Kidney epithelial cell (primary cell): ENCODE results near the gene CCNJL. TPM values are rescaled to one million over a fixed set of nuclear protein-coding genes. Genes with fewer than 3 reads are reported as not detected.
"Not testable (repeated sequence)": the region's sequence is repeated elsewhere in the genome, so short reads cannot be mapped to it uniquely, and the experiment has no call there.

Experiments
- DNase-seq: peaks from one replicate; pipeline ENCODE4 v3.0.0-alpha.2; 2010; ENCODE audit warnings: low read depth
- H3K27me3 ChIP-seq: 2 replicates; pipeline ENCODE4 v1.6.0; 2011; ENCODE audit warnings: low read length; ENCODE audit not compliant: control insufficient read depth, insufficient read depth
- H3K36me3 ChIP-seq: 2 replicates; pipeline ENCODE4 v1.5.1; 2011; ENCODE audit warnings: low read length; ENCODE audit not compliant: control insufficient read depth, insufficient read depth
- H3K4me3 ChIP-seq: 2 replicates; pipeline ENCODE4 v1.5.1; 2011; ENCODE audit warnings: low read depth, mild to moderate bottlenecking, control low read depth, low read length
- CTCF ChIP-seq: IDR thresholded peaks from 2 replicates; pipeline ENCODE4 v1.5.1; 2011; ENCODE audit warnings: mild to moderate bottlenecking, moderate library complexity, low read length, control low read depth, inconsistent platforms; ENCODE audit not compliant: insufficient read depth, poor library complexity, severe bottlenecking
- total RNA-seq: library from RNA; depleted of rRNA; stranded (reverse); fragments of >200 nt; gene quantifications from 2 replicates; pipeline ENCODE4 v1.2.3, GENCODE V29; 2015

Gene CCNJL
- total RNA-seq, 1 donor from 2014 or later, result 21.9 TPM

GRCh38 chr5:160341309-160341870, 29.0 kb upstream of the CCNJL start:
- DNase-seq, result no peak
- Histone ChIP-seq H3K4me3 (no peak overlapping the region), H3K36me3 (no peaks in the 10 kb centered on the region), H3K27me3 (no peaks in the 10 kb centered on the region)
- TF ChIP-seq CTCF, result no peak

DNA sequence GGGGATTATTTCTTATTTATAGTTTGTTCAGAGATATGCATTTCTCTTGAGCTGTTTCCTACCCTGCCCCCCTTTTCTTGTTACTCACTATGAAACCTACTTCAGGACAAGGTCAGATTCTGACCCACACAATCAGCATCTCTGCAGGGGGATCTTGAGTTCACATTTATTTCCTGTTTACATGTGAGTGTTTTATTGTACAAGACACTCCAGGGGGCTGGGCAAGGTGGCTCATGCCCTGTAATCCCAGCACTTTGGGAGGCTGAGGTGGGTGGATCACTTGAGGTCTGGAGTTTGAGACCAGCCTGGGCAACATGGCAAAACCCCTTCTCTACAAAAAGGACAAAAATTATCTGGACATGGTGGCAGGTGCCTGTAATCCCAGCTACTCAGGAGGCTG, 28.1 kb upstream of the CCNJL start:
- H3K27me3 ChIP-seq, H3K36me3 ChIP-seq, DNase-seq, H3K4me3 ChIP-seq: not testable (repeated sequence)

- H3K27me3 ChIP-seq, result no peaks in the 10 kb centered on the region
- H3K36me3 ChIP-seq, result no peaks in the 10 kb centered on the region
- no peak for DNase-seq
- H3K4me3 ChIP-seq, result no peak overlapping the region
- TF ChIP-seq CTCF, result no peak
Observed at GRCh38 chr5:160339406-160340130, 27.2 kb upstream of the CCNJL start.

DNA sequence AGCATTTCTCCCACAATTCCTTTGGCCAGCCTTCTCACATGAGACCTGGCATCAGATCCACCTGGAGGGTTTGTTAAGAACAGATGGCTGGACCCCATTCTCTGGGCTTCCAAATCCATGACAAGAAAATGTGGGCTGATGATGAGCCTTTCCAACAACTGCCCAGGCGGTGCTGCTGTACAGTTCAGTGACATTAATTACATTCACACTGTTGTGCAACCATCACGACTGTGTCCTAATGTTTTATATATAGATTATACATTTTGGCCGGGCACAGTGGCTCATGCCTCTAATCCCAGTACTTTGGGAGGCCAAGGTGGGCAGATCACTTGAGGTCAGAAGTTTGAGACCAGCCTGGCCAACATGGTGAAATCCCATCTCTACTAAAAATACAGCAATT, 22.4 kb upstream of the CCNJL start:
- not testable (repeated sequence) for H3K27me3 ChIP-seq, H3K36me3 ChIP-seq, DNase-seq, H3K4me3 ChIP-seq

DNA sequence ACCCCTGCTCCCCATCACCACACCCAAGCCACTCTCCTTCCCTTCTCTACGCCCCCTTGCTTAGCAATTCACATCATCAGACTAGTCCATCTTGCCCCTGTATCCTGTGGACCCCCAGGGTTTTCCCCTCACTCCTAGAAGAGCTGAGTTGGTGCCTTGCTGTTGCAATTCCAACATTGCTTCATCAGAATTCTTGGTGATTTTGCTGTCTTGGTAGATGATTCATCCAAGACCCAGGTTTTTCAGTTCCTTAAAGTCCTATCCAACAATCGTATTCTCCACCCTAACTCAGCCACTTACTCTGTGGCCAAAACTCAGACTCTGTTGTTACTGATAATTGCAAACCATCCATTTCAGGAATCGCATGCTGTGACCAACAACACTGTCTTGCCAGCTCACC, 21.4 kb upstream of the CCNJL start:
- DNase-seq, result no peak
- no peaks in the 10 kb centered on the region for H3K27me3 ChIP-seq
- no peak overlapping the region for H3K4me3 ChIP-seq
- H3K36me3 ChIP-seq, result no peaks in the 10 kb centered on the region
- no peak for TF ChIP-seq CTCF

- H3K27me3 ChIP-seq, result no peaks in the 10 kb centered on the region
- no peak for DNase-seq
- H3K4me3 ChIP-seq, result no peak overlapping the region
- TF ChIP-seq CTCF, result no peak
- H3K36me3 ChIP-seq, result no peaks in the 10 kb centered on the region
Observed at GRCh38 chr5:160330212-160330611, 17.8 kb upstream of the CCNJL start.

DNA sequence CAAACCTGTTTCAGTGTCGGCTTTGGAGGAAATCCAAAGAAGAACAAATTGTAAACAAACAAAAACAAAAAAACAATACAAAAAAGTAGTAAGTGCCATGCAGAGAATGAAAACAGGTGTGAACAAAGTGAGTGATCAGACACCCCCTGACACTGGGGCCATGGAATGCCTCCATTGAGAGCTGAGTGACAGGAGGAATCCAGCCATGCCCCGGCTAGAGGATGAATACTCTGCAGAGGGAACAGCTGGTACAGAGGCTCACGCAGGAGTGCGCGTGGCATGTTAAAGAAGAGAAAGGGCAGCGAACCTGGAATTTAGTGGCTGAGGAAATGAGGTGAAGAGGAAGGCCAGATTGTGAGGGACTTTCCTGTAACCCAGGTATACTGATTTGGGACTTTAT, 15.5 kb upstream of the CCNJL start:
- Histone ChIP-seq H3K36me3 (no peaks in the 10 kb centered on the region), H3K4me3 (no peak overlapping the region), H3K27me3 (no peaks in the 10 kb centered on the region)
- no peak for TF ChIP-seq CTCF
- no peak for DNase-seq
